NCI-H2107 (cell line): ENCODE results near the gene NPAS3.

Experiments used
- DNase-seq: peaks from one replicate; lab custom pipeline; 2025; lab: John Stamatoyannopoulos, UW

The NPAS3 gene

DNA sequence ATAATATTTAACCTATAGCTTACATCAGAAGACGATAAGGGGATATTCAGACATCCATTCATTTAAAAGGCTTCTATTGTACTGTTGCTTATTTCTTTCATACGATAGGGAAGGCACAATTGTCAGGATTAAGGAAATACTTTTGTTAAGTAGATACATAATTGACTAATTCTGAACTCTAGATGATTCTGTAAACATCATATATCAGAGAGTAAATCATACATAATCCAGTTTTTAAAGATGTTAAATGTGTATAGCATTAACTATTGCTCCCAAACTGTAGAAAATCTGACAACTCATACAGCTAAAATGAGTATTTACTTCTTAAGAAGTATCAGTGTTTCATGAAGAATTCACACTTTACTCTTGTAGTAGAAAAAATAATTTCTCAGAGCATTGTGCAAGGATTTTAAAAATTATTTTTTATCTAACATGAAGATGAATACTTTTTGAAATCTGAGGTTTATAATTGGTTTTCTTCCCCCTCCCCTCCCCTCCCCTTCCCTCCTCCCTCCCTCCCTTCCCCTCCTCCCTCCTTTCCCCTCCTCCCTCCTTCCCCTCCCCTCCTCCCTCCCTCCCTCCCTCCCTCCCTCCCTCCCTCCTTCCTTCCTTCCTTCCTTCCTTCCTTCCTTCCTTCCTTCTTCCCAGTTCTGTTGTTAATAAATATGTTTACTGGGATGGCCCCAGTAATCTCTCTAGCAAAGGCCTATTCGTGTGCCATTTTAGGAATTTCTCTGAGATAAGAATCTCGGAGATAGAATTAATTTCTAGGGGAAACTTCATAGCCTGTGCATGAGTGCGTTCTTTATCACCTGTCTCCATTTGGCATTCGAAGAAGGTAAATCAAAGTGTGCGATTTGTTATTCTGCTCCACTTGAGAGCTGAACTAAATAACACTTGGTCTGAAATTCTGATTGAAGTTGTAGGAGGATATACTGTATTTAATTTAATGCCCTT, 2.3 kb downstream of the NPAS3 start:
- DNase-seq, result no peak

DNA sequence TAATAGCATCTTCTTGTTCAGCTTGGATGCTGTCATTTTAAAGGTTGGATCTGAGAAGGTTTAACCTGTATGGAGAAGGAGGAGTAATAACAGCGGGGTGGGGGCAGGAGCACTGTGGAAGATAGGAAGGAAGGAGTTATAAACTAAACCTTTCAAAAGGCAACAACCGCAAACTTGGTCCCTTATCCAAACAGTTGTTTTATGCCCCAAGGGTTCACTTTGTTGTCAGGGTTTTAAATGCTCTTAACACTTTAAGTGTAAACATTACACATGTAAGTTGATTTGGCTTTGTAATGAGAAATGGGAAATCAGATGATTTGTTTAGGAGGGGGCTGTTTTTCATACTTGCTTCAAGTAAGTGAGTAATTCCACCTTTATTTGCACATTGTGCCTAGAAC, 3.0 kb downstream of the NPAS3 start:
- no peak for DNase-seq

DNA sequence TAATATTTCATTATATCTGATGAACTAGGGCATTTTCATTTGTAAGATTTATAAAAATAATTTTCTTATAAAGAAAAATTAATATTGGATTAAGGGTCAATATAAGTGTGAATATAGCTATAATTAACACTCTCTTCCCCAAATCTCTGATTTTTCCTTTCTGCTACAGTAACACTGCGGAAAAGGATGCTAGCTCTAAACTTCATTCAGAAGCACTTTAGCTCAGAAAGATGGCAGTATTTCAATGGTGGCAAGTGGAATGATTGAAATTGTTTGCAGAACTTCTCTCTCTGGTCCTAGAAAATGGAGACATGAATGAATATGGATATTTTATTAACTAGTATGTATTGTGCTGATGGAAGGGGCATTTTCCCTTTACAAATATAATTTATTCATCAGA, 8.4 kb downstream of the NPAS3 start:
- no peak for DNase-seq

DNA sequence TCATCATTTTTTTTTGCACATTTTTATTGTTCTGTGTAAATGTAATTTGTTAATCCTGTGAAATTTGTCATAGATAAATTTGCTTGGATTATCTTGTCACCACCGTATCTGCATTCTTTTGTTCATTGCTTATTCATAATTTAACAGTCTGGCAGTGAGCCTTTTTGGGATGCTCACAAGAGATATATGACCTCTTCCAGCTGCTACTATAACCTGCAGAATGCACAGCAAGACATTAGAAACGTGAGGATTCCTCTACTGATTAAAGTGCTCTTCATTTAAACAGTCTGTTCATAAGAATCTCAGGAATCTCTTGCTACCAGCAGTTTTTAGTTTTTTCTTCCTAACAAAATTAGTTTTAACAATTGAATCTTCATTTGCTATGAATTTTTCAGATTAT, 9.1 kb downstream of the NPAS3 start:
- DNase-seq, result no peak

DNA sequence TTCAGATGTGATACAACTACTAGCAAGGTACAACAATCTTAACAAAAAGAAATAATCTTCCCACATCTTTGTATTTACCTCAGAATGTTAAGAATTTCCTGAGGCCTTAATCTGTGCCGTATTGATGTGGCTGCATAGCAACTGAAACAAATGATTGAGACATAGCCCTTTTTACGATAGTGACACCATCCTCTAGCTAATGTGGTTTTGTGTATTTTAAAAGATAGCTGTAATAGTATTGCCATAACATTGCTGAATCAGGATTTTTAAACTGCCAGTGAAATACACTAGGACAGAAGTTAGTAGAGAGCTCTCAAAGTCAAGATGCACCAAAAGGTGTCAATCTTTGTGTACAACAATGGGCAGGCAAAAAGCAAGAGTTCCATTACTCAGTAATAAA, 11.9 kb downstream of the NPAS3 start:
- DNase-seq, result no peak

DNA sequence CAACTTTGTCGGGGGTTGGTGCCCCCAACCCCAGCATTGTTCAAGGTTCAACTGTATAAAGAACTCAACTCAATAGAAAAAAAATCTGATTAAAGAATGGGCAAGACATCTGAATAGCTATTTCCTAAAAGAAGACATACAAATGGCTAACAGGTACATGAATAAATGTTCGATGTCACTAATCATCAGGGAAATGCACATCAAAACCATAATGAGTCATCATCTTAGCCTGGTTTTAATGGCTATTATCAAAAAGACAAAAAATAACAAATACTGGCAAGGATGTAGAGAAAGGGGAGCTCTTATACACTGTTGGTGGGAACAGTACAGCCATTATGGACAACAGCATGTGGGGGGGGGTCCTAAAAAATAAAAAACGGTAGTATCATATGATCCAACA, 28.7 kb downstream of the NPAS3 start:
- DNase-seq, result no peak

DNA sequence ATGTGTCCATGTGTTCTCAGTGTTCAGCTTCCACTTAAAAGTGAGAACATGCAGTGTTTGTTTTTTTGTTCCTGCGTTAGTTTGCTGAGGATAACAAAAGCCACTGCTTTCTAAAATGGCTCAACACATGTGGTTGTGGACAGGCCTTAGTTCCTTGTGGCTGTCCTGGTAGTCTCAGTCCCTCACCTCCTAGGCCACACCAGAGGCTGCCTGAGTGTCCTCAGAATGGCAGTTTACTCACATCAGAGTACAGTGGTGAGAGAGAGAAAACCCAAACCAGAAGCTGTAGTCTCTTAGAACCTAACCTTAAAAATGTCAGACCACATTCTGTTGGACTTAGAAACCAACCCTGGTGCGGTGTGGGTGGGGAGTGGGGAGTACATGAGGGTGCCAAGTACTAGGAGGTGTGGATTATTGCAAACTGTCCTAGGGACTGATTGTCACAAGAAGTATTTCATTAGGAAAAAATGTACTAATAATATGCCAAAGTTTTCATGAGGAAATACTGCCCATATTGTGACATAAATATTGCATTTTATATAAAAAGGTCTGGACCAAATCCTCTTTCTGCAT, 30.4 kb downstream of the NPAS3 start:
- no peak for DNase-seq

DNA sequence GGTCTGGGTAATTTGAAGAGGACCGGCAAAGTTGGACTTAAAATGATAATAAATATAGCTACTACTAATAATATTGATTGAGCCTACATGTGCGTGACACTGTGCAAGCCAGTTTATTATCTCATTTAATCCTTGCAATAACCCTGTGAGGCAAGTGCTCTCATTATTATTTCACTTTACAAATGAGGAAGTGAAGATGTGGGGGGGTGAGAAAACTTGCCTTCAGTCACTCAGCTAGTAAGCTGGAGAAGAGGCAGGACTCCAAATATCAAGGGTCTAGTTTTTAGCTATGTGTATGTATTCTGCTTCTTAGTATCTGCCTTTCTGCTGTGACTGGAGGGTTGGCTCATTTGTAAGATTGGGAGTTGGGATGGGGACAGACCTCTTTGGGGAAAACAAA, 39.2 kb downstream of the NPAS3 start:
- DNase-seq, result no peak

DNA sequence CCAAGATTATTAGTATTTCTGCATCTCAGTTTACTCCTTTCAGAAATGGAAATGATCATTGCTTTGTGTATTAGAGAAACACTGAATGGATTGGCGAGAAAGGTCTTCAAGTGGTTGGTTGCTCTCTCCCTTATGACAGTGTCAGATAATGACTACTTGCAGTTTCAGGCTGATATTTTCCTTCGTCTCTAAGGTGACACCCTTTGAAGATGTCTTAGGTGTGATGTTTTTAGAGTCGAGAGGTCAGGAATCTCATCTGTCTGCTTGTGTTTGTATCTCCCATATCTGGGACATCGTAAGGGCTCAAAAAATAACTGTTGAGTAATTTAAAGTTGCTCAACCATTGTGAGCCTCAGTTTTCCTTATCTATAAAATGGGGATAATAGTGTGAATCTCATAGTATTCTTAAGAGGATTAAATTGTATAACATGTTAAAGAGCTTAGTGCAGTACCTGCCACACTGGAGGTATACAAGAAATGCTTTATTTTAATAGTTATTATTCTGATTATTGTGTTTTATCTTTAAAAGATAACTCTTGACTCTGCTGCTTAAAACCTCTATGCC, 40.1 kb downstream of the NPAS3 start:
- DNase-seq, result no peak

DNA sequence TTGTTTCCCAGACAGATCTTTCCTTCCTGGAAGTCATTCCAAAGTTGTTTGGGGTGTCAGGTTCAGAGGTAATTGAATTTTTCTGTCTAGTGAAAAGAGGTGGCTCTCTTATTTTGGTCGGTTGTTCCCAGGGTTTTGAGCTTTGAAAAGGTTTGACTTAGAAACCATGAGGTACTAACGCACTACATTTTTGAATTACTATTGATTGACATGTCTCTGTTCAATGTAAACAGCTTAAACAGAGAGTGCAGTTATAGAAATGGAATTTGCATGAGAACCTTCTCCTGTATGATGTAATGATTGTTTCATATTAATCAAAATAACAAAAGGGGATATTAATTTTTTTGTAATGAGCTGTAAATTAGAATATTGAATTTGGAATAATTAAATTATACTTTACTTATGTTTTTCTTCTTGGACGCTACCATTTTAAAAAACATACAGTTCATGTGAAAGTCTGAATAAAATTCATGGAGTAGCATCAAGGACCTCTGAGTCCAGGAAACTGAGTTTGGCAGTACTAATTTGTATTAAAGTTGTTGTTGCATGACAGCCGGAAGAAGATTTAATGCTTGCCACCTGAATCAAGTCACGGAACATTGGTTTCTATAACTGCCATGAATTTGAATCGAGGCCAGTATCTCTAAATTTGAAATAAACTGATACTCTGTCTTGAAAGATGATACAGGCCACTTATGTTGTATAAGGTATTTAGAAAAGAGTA, 41.7 kb downstream of the NPAS3 start:
- DNase-seq, result peak; percentile 37

DNA sequence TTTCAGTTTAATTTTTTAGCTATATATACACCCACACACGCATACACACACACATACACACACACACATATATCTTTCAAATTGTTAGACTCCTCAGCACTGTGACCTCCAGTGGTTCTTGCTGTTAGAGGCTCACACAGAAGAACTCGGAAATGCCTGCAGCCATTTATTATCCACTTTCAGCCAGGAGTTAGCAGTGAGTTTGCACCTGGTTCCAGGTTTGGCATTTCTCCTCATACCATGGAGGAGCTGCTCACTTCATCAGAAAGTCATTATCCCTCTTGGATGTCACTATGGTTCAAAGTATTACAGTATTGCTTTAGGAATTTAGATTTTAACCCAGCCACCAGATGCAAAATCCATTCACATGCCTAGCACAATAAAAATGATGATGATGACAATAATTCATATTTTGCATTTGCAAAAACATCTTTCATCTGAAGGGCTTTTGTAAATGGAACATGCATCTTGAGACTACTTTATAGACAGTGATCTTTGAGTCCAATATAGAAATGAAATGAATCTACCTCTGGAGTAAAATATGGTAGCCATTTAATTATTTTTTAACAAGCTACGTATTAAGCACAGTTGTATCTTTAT, 42.3 kb downstream of the NPAS3 start:
- peak; percentile 29 for DNase-seq

DNA sequence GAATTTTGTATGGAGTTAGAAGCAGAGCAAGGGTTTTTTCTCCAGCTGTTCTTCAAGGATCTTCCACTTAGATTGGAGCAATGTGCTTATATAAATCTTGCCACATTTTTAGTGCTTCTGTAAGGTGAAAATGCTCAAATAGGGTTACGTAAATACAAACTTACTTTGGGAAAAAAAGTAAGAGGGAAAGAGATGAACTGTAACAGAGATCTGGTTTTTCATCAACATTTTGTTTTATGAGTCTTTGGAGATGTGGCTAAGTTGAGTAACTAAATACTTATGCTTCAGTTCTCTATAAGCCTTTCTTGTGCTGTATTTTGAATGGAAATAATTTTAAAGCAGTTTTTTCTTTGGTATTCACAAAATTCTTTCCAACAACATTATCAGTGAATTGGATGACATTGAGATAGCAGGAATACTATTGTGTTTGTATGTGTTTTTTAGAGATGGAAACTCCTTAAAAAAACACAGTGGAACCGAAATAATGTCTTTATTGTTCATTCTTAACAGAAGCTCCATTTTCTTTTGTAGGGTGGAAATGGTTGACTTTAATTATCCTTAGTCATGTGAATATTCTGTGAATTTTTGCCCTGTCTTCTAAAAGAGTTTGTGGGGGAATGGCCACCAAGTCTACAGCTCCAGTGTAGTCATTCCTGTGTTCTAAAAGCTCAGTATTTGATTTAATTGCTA, 45.7 kb downstream of the NPAS3 start:
- DNase-seq, result no peak

DNA sequence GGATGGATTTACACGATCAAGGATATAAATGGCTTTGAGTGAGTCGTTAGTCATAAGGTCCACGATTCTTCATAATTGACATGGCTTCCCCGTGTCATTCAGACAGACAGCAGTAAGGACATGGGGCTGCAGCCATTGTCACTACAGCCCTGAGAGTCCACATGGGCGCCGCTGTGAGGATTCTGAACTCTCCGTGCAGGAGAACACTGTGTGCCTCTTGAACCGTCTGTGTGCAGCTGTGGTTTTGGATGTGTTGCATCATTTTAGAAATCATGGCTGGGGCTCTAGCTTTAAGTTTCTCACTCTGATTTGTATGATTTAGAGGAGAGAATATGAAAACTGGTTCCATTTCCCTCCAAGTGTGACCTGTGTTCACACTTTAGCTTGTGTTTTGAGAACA, 47.2 kb downstream of the NPAS3 start:
- peak; percentile 24 for DNase-seq

DNA sequence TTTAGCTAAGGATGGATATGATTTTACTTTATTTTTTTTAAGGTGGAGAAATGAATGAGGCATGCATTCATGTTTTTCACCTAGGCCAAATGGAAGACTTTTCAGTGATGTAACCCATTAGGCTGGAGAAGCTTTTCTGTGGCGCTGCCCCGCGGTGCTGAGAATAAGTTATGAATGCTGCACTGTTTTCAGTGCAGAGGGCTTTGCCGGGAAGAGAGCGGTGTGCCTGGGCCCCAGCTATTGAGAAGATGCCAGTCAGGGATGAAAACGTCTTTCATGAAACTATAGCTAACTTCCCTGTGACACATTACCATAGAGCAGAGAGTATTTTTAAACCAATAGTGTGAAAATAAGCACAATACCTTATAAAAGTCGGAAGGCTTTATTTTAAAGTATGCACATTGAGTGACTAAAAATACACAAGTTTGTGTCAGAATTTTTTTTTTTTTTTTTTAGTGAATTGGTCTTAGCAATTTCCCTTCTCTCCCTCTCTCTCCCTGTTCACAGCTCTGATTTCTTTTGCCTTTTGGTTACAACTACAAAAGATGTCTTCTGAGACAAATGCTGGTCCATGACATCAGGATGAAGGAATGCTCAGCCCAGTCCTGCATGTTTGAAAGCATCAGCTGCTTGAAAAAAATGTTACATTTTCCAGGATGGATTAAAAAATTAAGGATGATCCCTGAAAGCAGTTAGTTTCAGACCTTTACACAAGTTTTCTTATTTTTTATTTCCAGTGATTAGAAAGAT, 48.3 kb downstream of the NPAS3 start:
- no peak for DNase-seq

DNA sequence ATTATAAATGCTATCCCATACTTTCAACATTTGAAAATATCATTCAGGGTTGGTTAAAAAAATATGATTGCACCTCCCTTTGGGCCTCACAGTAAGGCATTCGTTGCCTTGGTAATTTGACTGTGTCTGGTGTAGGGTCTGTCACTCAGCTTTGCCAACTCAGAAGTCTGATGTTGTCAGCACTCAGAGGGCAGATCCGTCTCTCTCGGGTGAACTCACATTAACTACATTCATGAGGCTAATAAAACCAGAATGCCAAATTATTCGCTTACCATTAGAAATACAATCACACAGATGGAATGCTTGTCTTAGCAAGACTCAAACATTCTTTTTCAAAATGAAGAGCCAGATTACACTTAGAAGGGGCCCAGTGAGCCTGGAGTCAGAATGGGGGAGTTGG, 53.0 kb downstream of the NPAS3 start:
- DNase-seq, result no peak

DNA sequence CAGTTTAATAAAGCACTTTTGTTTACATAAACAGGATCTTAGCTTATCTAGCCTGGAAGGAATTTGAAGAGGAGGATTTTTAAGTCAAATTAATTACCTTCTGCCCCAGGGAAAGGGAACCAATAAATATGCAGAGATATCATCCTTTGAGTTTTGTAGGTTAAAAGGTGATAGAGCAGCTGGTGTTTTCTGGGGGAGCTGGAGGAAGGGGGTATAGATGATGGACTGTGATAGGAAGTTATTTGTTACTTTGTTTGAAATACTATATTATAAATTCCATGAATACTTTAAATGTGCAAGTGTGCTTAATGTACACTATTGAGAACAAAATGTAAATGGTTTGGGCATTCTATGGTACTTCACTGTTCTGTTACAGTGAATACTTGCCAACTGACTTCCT, 55.2 kb downstream of the NPAS3 start:
- no peak for DNase-seq

DNA sequence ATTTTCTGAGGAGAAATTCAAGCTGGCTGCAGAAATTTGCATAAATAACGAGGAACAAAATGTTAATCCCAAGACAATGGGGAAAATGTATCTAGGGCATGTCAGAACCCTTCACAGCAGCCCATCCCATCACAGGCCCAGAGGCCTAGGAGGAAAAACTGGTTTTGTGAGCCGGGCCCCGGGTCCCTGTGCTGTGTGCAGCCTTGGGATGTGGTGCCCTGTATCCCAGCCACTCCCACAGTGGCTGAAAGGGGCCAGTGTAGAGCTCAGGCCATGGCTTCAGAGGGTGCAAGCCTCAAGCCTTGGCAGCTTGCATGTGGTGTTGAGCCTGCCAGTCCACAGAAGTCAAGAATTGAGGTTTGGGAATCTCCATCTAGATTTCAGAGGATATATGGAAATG, 57.7 kb downstream of the NPAS3 start:
- DNase-seq, result no peak

DNA sequence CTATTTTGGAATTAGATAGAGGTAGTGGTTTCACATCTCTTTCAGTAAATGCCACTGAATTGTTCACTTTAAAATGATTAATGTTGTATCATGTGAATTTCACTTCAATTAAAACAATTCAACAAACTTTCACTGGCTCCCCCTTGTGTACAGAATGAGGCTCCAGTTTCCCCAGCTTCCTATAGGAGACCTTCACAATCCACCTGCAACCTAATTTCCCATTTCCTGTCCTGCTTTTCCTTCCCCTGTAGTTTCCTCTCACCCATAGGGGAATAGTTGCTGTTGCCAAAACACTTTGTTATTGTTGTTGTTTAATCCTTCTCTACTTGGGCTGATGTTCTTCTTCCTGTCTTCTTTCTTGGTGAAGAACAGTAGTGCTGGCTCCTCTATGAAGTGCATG, 59.8 kb downstream of the NPAS3 start:
- DNase-seq, result no peak

DNA sequence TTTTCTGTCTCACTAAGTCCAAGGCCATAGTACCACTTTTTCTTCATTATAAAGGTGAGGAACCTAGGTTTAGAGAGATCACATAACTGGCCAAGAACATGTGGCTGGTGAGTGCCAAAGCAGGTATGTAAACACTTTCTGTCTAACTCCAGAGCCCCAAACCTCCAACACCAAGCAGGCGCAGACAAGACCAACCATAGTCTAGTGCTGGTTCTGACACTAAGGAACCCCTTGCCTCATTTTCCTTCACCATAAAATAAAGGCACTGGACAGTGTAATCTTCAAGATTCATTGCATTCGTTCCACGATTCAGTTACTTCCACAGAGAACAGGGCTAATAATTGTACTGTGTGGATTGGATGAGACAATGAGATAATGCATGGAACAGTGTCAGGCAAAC, 71.0 kb downstream of the NPAS3 start:
- no peak for DNase-seq

DNA sequence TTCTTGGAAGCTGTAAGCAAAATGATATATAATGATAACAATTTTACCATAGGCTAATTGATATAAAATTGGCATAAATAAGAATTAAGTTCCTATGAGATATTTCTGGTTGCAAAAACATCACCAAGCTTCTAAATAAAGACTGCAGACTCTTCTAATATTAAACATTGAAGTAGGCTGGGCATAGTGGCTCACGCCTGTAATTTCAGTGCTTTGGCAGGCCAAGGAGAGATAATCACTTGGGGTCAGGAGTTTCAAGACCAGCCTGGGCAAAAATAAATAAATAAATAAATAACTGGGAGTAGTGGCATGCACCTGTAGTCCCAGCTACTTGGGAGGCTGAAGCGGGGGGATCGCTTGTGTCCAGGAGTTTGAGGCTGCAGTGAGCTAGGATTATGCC, 71.8 kb downstream of the NPAS3 start:
- no peak for DNase-seq

DNA sequence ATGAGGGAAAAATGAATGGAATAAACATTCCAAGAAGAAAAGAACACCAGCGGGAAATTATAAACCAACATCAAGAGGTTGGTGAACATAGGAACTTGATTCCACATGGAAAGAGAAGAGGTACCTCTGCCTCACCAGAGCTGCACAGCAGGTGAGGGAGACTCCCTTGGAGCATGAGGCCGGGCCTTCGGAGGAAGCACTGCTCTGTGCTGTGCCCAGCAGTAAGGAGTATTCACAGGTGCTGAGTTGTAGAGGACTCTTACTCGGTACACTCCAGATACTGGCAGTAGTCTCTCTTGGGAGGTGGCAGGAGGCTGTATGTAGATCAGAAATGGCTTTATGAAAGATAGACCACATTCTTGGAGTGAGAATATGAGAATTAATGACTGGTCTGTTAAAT, 76.0 kb downstream of the NPAS3 start:
- DNase-seq, result no peak
